ENCODE measurements around the gene PSPH. TPM values are rescaled to one million over a fixed set of nuclear protein-coding genes. Genes with fewer than 3 reads are reported as not detected.
"Not testable (repeated sequence)": the region's sequence is repeated elsewhere in the genome, so short reads cannot be mapped to it uniquely, and the experiment has no call there.

Gene PSPH
- total RNA-seq, 2 donors from 2014 or later, result 29.9 to 34.6 TPM

DNA sequence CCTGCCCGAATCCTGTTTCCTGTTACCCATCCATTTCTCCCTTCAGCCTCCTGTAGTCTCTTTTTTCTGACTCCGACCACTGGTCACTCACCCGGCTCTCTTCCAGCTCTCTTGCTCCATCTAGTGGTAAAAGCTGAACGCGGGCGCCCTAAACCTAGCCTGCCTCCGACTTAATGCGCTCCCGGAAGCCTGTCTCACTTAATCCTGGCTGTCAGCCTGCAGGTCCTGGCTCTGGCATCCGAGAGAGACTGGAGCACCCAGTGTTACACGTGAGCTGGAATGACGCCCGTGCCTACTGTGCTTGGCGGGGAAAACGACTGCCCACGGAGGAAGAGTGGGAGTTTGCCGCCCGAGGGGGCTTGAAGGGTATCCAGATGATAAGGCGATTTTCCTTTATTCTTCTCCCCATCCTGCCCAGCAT lies 23.1 kb upstream of the PSPH start:
- no peak overlapping the region for H3K27ac ChIP-seq (ENCODE audit: low read depth, low read length)
- TF ChIP-seq CTCF (conservative IDR thresholded peaks at IDR 0.05), result peak; percentile 96
- Mint-ChIP-seq H3K4me1 (peaks cover 2% of the 10 kb centered on the region), H3K4me3 (no peak overlapping the region), H3K27ac (peak overlapping the region; percentile 87), H3K9me3 (no peaks in the 10 kb centered on the region), H3K36me3 (ENCODE audit: low read depth) (peaks cover 45% of the 10 kb centered on the region), H3K27me3 (ENCODE audit: insufficient read depth) (no peaks in the 10 kb centered on the region)
- H3K9ac ChIP-seq (ENCODE audit: extremely low read depth, low read length, poor library complexity, severe bottlenecking), result no peak overlapping the region
- DNase-seq, result peak; percentile 96
- no peak overlapping the region for H3K4me3 ChIP-seq (ENCODE audit: low read length)
- H3K4me1 ChIP-seq (ENCODE audit: control insufficient read depth, insufficient read depth, low read length), result no peaks in the 10 kb centered on the region
- no peaks in the 10 kb centered on the region for H3K27me3 ChIP-seq (ENCODE audit: control insufficient read depth, insufficient read depth, low read length, poor library complexity, severe bottlenecking)
- WGBS, 2 experiments (ENCODE audit: insufficient coverage in 1 of 2, insufficient read length in 1 of 2), result 35 to 41% methylated on average over 9 to 19 of the region's 19 CpGs
- no peaks in the 10 kb centered on the region for H3K9me3 ChIP-seq (ENCODE audit: control insufficient read depth, low read length)
- H3K36me3 ChIP-seq (ENCODE audit: control insufficient read depth, insufficient read depth, low read length), result peaks cover 38% of the 10 kb centered on the region

GRCh38 chr7:56066376-56066775 lies 15.1 kb upstream of the PSPH start:
- H3K27me3 ChIP-seq (ENCODE audit: control insufficient read depth, insufficient read depth, low read length, poor library complexity, severe bottlenecking); H3K27ac Mint-ChIP-seq; H3K4me1 ChIP-seq (ENCODE audit: control insufficient read depth, insufficient read depth, low read length); H3K4me3 ChIP-seq (ENCODE audit: low read length); H3K4me3 Mint-ChIP-seq; H3K27me3 Mint-ChIP-seq (ENCODE audit: insufficient read depth); DNase-seq; H3K4me1 Mint-ChIP-seq; H3K9me3 ChIP-seq (ENCODE audit: control insufficient read depth, low read length); H3K27ac ChIP-seq (ENCODE audit: low read depth, low read length); H3K9me3 Mint-ChIP-seq; H3K9ac ChIP-seq (ENCODE audit: extremely low read depth, low read length, poor library complexity, severe bottlenecking): not testable (repeated sequence)
- peaks cover 45% of the 10 kb centered on the region for H3K36me3 Mint-ChIP-seq (ENCODE audit: low read depth)
- 95 to 97% methylated on average over 12 to 13 of the region's 13 CpGs for WGBS, 2 experiments (ENCODE audit: insufficient coverage in 1 of 2, insufficient read length in 1 of 2)
- peaks cover 50% of the 10 kb centered on the region for H3K36me3 ChIP-seq (ENCODE audit: control insufficient read depth, insufficient read depth, low read length)

DNA sequence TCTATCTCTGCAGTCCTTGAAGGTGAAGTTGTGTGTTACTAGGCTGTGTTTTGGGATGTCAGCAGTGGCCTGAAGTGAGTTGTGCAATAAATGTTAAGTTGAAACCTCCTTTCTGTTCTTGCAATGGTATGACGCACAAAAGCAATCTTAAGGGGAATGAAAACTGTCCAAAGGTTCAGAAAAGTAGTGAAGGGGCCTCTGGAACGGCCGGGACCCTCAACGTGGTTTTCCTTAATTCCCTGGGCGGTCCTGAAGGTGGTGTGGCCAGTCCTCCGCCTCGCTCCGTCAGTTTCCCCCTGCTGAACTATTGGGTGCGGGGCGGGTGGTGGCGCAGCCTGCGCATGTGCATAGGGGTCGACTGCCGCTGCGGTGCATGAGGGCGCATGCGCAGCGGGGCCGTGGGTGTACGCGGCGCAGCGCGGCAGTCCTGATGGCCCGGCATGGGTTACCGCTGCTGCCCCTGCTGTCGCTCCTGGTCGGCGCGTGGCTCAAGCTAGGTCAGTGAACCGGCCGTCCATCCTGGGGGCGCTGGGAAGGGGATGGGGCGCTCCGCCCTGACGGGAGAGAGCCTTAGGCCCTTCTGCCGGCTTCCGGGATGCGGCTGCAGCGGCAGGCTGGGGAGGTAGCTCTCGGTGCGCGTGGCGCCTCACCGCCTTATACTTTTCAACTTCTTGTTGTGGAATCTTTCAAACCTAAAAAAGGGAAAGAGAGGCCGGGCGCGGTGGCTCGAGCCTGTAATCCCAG lies 12.8 kb upstream of the PSPH start, which contains the start of gene SUMF2:
Gene SUMF2, plus strand, starts transcription at position 405 of the 744 bp plus-strand sequence. Its CDS starts 26 bp downstream, at position 431.
- Histone ChIP-seq H3K4me1 (ENCODE audit: control insufficient read depth, insufficient read depth, low read length) (peaks cover 3% of the 10 kb centered on the region), H3K4me3 (ENCODE audit: low read length) (peak within 1 kb of the TSS; percentile 89), H3K27ac (ENCODE audit: low read depth, low read length) (peak within 1 kb of the TSS; percentile 87), H3K9ac (ENCODE audit: extremely low read depth, low read length, poor library complexity, severe bottlenecking) (peak within 1 kb of the TSS; percentile 83), H3K27me3 (ENCODE audit: control insufficient read depth, insufficient read depth, low read length, poor library complexity, severe bottlenecking) (no peaks in the 10 kb centered on the region), H3K36me3 (ENCODE audit: control insufficient read depth, insufficient read depth, low read length) (peaks cover 57% of the 10 kb centered on the region), H3K9me3 (ENCODE audit: control insufficient read depth, low read length) (no peaks in the 10 kb centered on the region)
- peak; percentile 40 for TF ChIP-seq CTCF (conservative IDR thresholded peaks at IDR 0.05)
- Mint-ChIP-seq H3K4me3 (peak within 1 kb of the TSS; percentile 93), H3K27me3 (ENCODE audit: insufficient read depth) (no peaks in the 10 kb centered on the region), H3K36me3 (ENCODE audit: low read depth) (peaks cover 56% of the 10 kb centered on the region), H3K27ac (peak within 1 kb of the TSS; percentile 87), H3K9me3 (no peaks in the 10 kb centered on the region), H3K4me1 (peaks cover 3% of the 10 kb centered on the region)
- WGBS, 2 experiments (ENCODE audit: insufficient coverage in 1 of 2, insufficient read length in 1 of 2), result 1% methylated on average over 49 of the region's 49 CpGs; no CpG with 5 or more reads in 1 of the 2 experiments
- peak; percentile 96 for DNase-seq
